Measurements from ENCODE around the gene ZNRF2. TPM values are rescaled to one million over a fixed set of nuclear protein-coding genes. Genes with fewer than 3 reads are reported as not detected.

ZNRF2 gene
- total and polyA plus RNA-seq, 10 of the 15 experiments (the other 5 are each of a cell fraction or from before 2014, with no cell fraction given): 1.2 to 20.4 (median 9.5) TPM

DNA sequence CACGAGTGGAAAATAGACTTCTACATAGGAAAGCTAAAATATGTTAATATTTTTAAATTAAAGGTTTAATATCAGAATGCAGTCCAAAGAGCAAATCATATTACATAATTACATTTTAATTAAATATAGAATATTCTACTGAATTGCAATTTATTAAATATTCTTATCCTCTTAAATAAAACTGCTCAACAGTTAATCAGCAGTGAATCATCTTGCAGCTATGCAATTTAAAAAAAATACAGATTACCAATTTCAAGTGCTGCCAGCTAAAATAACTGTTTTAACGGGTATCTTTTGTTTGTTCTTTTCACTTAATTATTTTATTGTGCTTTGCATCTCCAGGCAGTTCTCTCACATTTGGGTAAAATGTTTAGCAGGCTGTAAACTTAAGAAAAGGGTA lies 82.2 kb downstream of the ZNRF2 start:
- Histone ChIP-seq H3K36me3 (ENCODE audit: control insufficient read depth in 2 of 2, insufficient read depth in 2 of 2, low read length in 1 of 2) (peaks cover 0 to 3% of the 10 kb centered on the region in 2 experiments; a peak in 1 of 4 replicates), H3K9me3 (replicated peaks; ENCODE audit: control insufficient read depth, insufficient read depth, low read length) (no peaks in the 10 kb centered on the region), H3K27ac (ENCODE audit: control insufficient read depth, insufficient read depth) (no peak overlapping the region), H4K20me1 (ENCODE audit: control insufficient read depth, insufficient read depth) (no peaks in the 10 kb centered on the region), H3K79me2 (ENCODE audit: control insufficient read depth, insufficient read depth, low read length) (no peaks in the 10 kb centered on the region), H3K4me2 (ENCODE audit: control insufficient read depth, insufficient read depth) (no peak overlapping the region), H3K4me1 (ENCODE audit: control insufficient read depth, insufficient read depth, low read length) (no peaks in the 10 kb centered on the region), H2AFZ (ENCODE audit: control insufficient read depth, low read depth, low read length) (no peak overlapping the region), H3K4me3 (no peak overlapping the region), H3K27me3 (replicated peaks in 1 of 2; ENCODE audit: control insufficient read depth in 2 of 2, insufficient read depth in 2 of 2, low read length in 1 of 2) (no peaks in the 10 kb centered on the region), H3K9ac (ENCODE audit: control insufficient read depth, insufficient read depth, low read length) (no peak overlapping the region)
- FAIRE-seq (no peak), ATAC-seq (no peak), DNase-seq (ENCODE audit: low read depth, low spot score) (no peak)
- no TSS peak for BruUV-seq (replicated peaks)
- 100% methylated on average over 2 of the region's 2 CpGs for WGBS (ENCODE audit: insufficient coverage, insufficient replicate concordance, low lambda C conversion rate, missing lambda C conversion rate)
- POLR2A ChIA-PET: no interaction called here
- CTCF ChIA-PET: no interaction called here
- intact Hi-C loops (cut with micrococcal nuclease; ENCODE audit: unreplicated experiment): no loop called here
- RAD21 ChIA-PET (ENCODE audit: unreplicated experiment): no interaction called here
- SMC1A ChIA-PET (ENCODE audit: uncharacterized antibody, unreplicated experiment): interaction anchor here (3.9 kb wide), 1 partner anchor 13 kb away, joined by 23 read pairs; no protein-coding TSS in a partner anchor
- in situ Hi-C loops (cut with MboI): no loop called here
- no peak for TF ChIP-seq MTA3 (IDR thresholded peaks at IDR 0.05; ENCODE audit: borderline replicate concordance, low read length)
- TF ChIP-seq, protein P1, sequence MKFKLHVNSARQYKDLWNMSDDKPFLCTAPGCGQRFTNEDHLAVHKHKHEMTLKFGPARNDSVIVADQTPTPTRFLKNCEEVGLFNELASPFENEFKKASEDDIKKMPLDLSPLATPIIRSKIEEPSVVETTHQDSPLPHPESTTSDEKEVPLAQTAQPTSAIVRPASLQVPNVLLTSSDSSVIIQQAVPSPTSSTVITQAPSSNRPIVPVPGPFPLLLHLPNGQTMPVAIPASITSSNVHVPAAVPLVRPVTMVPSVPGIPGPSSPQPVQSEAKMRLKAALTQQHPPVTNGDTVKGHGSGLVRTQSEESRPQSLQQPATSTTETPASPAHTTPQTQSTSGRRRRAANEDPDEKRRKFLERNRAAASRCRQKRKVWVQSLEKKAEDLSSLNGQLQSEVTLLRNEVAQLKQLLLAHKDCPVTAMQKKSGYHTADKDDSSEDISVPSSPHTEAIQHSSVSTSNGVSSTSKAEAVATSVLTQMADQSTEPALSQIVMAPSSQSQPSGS (IDR thresholded peaks at IDR 0.05; ENCODE audit: low read length): no peak
- no peak for TF ChIP-seq RAD21 (IDR thresholded peaks at IDR 0.05; ENCODE audit: insufficient read depth, low read depth, low read length)
- TF ChIP-seq YY1 (IDR thresholded peaks at IDR 0.05; ENCODE audit: low read depth, low read length): no peak
- no peak for TF ChIP-seq HSF1 (IDR thresholded peaks at IDR 0.05; ENCODE audit: low read depth, low read length)
- TF ChIP-seq, protein P2, sequence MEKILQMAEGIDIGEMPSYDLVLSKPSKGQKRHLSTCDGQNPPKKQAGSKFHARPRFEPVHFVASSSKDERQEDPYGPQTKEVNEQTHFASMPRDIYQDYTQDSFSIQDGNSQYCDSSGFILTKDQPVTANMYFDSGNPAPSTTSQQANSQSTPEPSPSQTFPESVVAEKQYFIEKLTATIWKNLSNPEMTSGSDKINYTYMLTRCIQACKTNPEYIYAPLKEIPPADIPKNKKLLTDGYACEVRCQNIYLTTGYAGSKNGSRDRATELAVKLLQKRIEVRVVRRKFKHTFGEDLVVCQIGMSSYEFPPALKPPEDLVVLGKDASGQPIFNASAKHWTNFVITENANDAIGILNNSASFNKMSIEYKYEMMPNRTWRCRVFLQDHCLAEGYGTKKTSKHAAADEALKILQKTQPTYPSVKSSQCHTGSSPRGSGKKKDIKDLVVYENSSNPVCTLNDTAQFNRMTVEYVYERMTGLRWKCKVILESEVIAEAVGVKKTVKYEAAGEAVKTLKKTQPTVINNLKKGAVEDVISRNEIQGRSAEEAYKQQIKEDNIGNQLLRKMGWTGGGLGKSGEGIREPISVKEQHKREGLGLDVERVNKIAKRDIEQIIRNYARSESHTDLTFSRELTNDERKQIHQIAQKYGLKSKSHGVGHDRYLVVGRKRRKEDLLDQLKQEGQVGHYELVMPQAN (conservative IDR thresholded peaks at IDR 0.05): no peak
- TF ChIP-seq, protein P3, sequence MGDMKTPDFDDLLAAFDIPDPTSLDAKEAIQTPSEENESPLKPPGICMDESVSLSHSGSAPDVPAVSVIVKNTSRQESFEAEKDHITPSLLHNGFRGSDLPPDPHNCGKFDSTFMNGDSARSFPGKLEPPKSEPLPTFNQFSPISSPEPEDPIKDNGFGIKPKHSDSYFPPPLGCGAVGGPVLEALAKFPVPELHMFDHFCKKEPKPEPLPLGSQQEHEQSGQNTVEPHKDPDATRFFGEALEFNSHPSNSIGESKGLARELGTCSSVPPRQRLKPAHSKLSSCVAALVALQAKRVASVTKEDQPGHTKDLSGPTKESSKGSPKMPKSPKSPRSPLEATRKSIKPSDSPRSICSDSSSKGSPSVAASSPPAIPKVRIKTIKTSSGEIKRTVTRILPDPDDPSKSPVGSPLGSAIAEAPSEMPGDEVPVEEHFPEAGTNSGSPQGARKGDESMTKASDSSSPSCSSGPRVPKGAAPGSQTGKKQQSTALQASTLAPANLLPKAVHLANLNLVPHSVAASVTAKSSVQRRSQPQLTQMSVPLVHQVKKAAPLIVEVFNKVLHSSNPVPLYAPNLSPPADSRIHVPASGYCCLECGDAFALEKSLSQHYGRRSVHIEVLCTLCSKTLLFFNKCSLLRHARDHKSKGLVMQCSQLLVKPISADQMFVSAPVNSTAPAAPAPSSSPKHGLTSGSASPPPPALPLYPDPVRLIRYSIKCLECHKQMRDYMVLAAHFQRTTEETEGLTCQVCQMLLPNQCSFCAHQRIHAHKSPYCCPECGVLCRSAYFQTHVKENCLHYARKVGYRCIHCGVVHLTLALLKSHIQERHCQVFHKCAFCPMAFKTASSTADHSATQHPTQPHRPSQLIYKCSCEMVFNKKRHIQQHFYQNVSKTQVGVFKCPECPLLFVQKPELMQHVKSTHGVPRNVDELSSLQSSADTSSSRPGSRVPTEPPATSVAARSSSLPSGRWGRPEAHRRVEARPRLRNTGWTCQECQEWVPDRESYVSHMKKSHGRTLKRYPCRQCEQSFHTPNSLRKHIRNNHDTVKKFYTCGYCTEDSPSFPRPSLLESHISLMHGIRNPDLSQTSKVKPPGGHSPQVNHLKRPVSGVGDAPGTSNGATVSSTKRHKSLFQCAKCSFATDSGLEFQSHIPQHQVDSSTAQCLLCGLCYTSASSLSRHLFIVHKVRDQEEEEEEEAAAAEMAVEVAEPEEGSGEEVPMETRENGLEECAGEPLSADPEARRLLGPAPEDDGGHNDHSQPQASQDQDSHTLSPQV (IDR thresholded peaks at IDR 0.05): no peak
- no peak for TF ChIP-seq CUX1 (IDR thresholded peaks at IDR 0.05; ENCODE audit: insufficient replicate concordance, low read depth, low read length)
- TF ChIP-seq NFIC (IDR thresholded peaks at IDR 0.05; ENCODE audit: low read depth, low read length): no peak

Data from GM12878 (cell line).